ENCODE results near the gene PDCD2L. TPM values are rescaled to one million over a fixed set of nuclear protein-coding genes. Genes with fewer than 3 reads are reported as not detected.
A peak's percentile ranks its signal among the peaks of the same experiment; 100 is the strongest.

Gene PDCD2L
- total RNA-seq, 1 donor from 2014 or later: 10.8 TPM

GRCh38 chr19:34363930-34364329, 40.3 kb upstream of the PDCD2L start:
- DNase-seq (ENCODE audit: extremely low spot score in 2 of 2): no peak
- Histone ChIP-seq H3K4me1 (peaks cover 35% of the 10 kb centered on the region), H3K27me3 (no peaks in the 10 kb centered on the region), H3K36me3 (peaks cover 0 to 17% of the 10 kb centered on the region in 2 donors), H3K9me3 (no peaks in the 10 kb centered on the region), H3K27ac (no peak overlapping the region), H3K4me3 (no peak overlapping the region)
- TF ChIP-seq POLR2A (IDR thresholded peaks at IDR 0.05) (no peak), POLR2AphosphoS5 (IDR thresholded peaks at IDR 0.05; ENCODE audit: insufficient read depth in 1 of 2, low read depth in 1 of 2) (no peak), CTCF (IDR thresholded peaks at IDR 0.05) (no peak)
- intact Hi-C loops (cut with DNase I): no loop called here

GRCh38 chr19:34364462-34364829, 39.8 kb upstream of the PDCD2L start:
- intact Hi-C loops (cut with DNase I): no loop called here
- peaks cover 32% of the 10 kb centered on the region for H3K4me1 ChIP-seq

GRCh38 chr19:34364830-34365462, 39.3 kb upstream of the PDCD2L start, which contains the start of gene GPI:
Gene GPI, plus strand, starts transcription at chr19:34365196. Its CDS starts 71 bp downstream, at chr19:34365267.
- Histone ChIP-seq H3K4me1 (peaks cover 27% of the 10 kb centered on the region), H3K9me3 (no peaks in the 10 kb centered on the region), H3K4me3 (peak within 1 kb of the TSS; percentile 72 to 93), H3K36me3 (peaks cover 0 to 28% of the 10 kb centered on the region in 2 donors), H3K27ac (peak within 1 kb of the TSS; percentile 70), H3K27me3 (no peaks in the 10 kb centered on the region)
- TF ChIP-seq POLR2AphosphoS5 (IDR thresholded peaks at IDR 0.05; ENCODE audit: insufficient read depth in 1 of 2, low read depth in 1 of 2) (peak in 1 of 2 donors; percentile 15), CTCF (IDR thresholded peaks at IDR 0.05) (no peak)
- intact Hi-C loops (cut with DNase I): no loop called here
- no peak for DNase-seq (ENCODE audit: extremely low spot score in 2 of 2)

More at GRCh38 chr19:34364462-34364829, 39.8 kb upstream of the PDCD2L start:
- Histone ChIP-seq H3K4me3 (peak overlapping the region; percentile 72 to 93), H3K9me3 (no peaks in the 10 kb centered on the region), H3K36me3 (peaks cover 0 to 23% of the 10 kb centered on the region in 2 donors), H3K27ac (peak overlapping the region; percentile 70), H3K27me3 (no peaks in the 10 kb centered on the region)
- no peak for DNase-seq (ENCODE audit: extremely low spot score in 2 of 2)
- TF ChIP-seq POLR2AphosphoS5 (IDR thresholded peaks at IDR 0.05; ENCODE audit: insufficient read depth in 1 of 2, low read depth in 1 of 2) (no peak), CTCF (IDR thresholded peaks at IDR 0.05) (no peak)

- DNase-seq (ENCODE audit: extremely low spot score in 2 of 2): no peak
- Histone ChIP-seq H3K27me3 (no peaks in the 10 kb centered on the region), H3K9me3 (no peaks in the 10 kb centered on the region), H3K4me3 (peak overlapping the region; percentile 72 to 93), H3K4me1 (peaks cover 26% of the 10 kb centered on the region), H3K27ac (peak overlapping the region; percentile 70), H3K36me3 (peaks cover 0 to 33% of the 10 kb centered on the region in 2 donors)
- intact Hi-C loops (cut with DNase I): no loop called here
- TF ChIP-seq POLR2AphosphoS5 (IDR thresholded peaks at IDR 0.05; ENCODE audit: insufficient read depth in 1 of 2, low read depth in 1 of 2) (no peak), POLR2A (IDR thresholded peaks at IDR 0.05) (no peak), CTCF (IDR thresholded peaks at IDR 0.05) (no peak)
Measured at GRCh38 chr19:34365463-34366401, 38.5 kb upstream of the PDCD2L start.

Measured in vagina (tissue), 2 donors.